Activated B cell treated with CpG ODN at 0.5 μM for 24 hours (primary cell): Measurements from ENCODE around the gene DHRS12. TPM values are rescaled to one million over a fixed set of nuclear protein-coding genes. Genes with fewer than 3 reads are reported as not detected.
A peak's percentile ranks its signal among the peaks of the same experiment; 100 is the strongest.

Experiments used
- ATAC-seq: fragments of 200-7000 bp; cut with Tn5 transposase; one replicate; pipeline ENCODE4 v1.10.0; 2021; ENCODE audit warnings: low read depth, mild to moderate bottlenecking, moderate library complexity
- CTCF ChIA-PET: fragments of 350-600 bp; sonication (Branson Sonifier 250); formaldehyde crosslinking; loops from one replicate; lab custom pipeline; 2021; ENCODE audit warnings: antibody characterized with exemption; lab: Charles Lee
- POLR2A ChIA-PET: fragments of 350-600 bp; sonication (Branson Sonifier 250); formaldehyde crosslinking; loops from one replicate; lab custom pipeline; 2021; ENCODE audit warnings: antibody characterized with exemption; lab: Charles Lee
- DNase-seq: peaks from one replicate; pipeline ENCODE4 v3.0.0; 2022
- H3K27ac Mint-ChIP-seq: one replicate; pipeline ENCODE4 v1.8.0; 2020; ENCODE audit warnings: mixed read lengths
- H3K27me3 Mint-ChIP-seq: one replicate; pipeline ENCODE4 v1.8.0; 2021; ENCODE audit warnings: mixed read lengths
- H3K36me3 Mint-ChIP-seq: one replicate; pipeline ENCODE4 v1.8.0; 2021; ENCODE audit warnings: low read depth, mixed read lengths
- H3K4me1 Mint-ChIP-seq: one replicate; pipeline ENCODE4 v1.8.0; 2021; ENCODE audit warnings: mixed read lengths
- H3K4me3 Mint-ChIP-seq: one replicate; pipeline ENCODE4 v1.8.0; 2020; ENCODE audit warnings: mild to moderate bottlenecking, mixed read lengths
- H3K9me3 Mint-ChIP-seq: one replicate; pipeline ENCODE4 v1.8.0; 2020; ENCODE audit warnings: mixed read lengths
- intact Hi-C: fragments of 100-400 bp; cut with micrococcal nuclease; formaldehyde crosslinking; loops from one replicate; pipeline ENCODE4 v1.15.1; 2024
- total RNA-seq: library from RNA; stranded (reverse); gene quantifications from 2 replicates; pipeline ENCODE4 v1.2.3, GENCODE V29; 2022
- TF ChIP-seq, protein P1 (sequence below): fragments of 200-600 bp; IDR thresholded peaks from one replicate; pipeline ENCODE4 v1.8.0; 2022; ENCODE audit warnings: antibody characterized with exemption, mild to moderate bottlenecking

The DHRS12 gene
- total RNA-seq, 1 donor from 2014 or later, result 14.1 TPM

- Mint-ChIP-seq H3K27me3 (no peaks in the 10 kb centered on the region), H3K4me1 (peaks cover 49% of the 10 kb centered on the region), H3K9me3 (no peaks in the 10 kb centered on the region), H3K4me3 (peak overlapping the region; percentile 92), H3K27ac (peak overlapping the region; percentile 99), H3K36me3 (peaks cover 9% of the 10 kb centered on the region)
- intact Hi-C loops, result loop anchor here (5.0 kb wide), 4 partner anchors 396 to 1864 kb away; partner anchors contain the start of genes FAM124A, SPRYD7 and VPS36
- ChIA-PET POLR2A (interaction anchor here (0.9 to 5.6 kb wide), 3 partner anchors 8 to 349 kb away, joined by 4 to 61 read pairs (median 8); partner anchors contain the start of gene INTS6), CTCF (interaction anchor here (1.0 to 2.1 kb wide), 2 partner anchors 14 to 367 kb away, joined by 4 to 6 read pairs; no protein-coding TSS in a partner anchor)
- TF ChIP-seq, protein P1, sequence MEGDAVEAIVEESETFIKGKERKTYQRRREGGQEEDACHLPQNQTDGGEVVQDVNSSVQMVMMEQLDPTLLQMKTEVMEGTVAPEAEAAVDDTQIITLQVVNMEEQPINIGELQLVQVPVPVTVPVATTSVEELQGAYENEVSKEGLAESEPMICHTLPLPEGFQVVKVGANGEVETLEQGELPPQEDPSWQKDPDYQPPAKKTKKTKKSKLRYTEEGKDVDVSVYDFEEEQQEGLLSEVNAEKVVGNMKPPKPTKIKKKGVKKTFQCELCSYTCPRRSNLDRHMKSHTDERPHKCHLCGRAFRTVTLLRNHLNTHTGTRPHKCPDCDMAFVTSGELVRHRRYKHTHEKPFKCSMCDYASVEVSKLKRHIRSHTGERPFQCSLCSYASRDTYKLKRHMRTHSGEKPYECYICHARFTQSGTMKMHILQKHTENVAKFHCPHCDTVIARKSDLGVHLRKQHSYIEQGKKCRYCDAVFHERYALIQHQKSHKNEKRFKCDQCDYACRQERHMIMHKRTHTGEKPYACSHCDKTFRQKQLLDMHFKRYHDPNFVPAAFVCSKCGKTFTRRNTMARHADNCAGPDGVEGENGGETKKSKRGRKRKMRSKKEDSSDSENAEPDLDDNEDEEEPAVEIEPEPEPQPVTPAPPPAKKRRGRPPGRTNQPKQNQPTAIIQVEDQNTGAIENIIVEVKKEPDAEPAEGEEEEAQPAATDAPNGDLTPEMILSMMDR, result no peak
- no peak for DNase-seq
- no peak for ATAC-seq
These were observed 2.3 kb downstream of the DHRS12 start for GRCh38 chr13:51801631-51802099.

- H3K36me3 Mint-ChIP-seq, result peaks cover 9% of the 10 kb centered on the region
- no peaks in the 10 kb centered on the region for H3K9me3 Mint-ChIP-seq
- DNase-seq, result no peak
- TF ChIP-seq, protein P1, result no peak
- intact Hi-C loops, result loop anchor here (5.0 kb wide), 4 partner anchors 397 to 1863 kb away; partner anchors contain the start of genes FAM124A, SPRYD7 and VPS36
- ChIA-PET POLR2A (interaction anchor here (5.6 kb wide), 1 partner anchor 348 kb away, joined by 61 read pairs; the partner anchor contains the start of gene INTS6), CTCF (interaction anchor here (0.6 to 2.1 kb wide), 4 partner anchors 15 to 514 kb away, joined by 3 to 6 read pairs (median 3); no protein-coding TSS in a partner anchor)
- peaks cover 42% of the 10 kb centered on the region for H3K4me1 Mint-ChIP-seq
- H3K27ac Mint-ChIP-seq, result no peak overlapping the region
- no peak for ATAC-seq
- H3K27me3 Mint-ChIP-seq, result no peaks in the 10 kb centered on the region
- no peak overlapping the region for H3K4me3 Mint-ChIP-seq
These were observed 3.5 kb downstream of the DHRS12 start for GRCh38 chr13:51800486-51800885.

GRCh38 chr13:51799261-51799660 lies 4.7 kb downstream of the DHRS12 start:
- Mint-ChIP-seq H3K4me3 (no peak overlapping the region), H3K36me3 (peaks cover 6% of the 10 kb centered on the region), H3K9me3 (no peaks in the 10 kb centered on the region), H3K27ac (no peak overlapping the region), H3K4me1 (peaks cover 42% of the 10 kb centered on the region), H3K27me3 (no peaks in the 10 kb centered on the region)
- CTCF ChIA-PET, result interaction anchor here (0.9 to 6.0 kb wide), 7 partner anchors 9 to 674 kb away, joined by 3 to 88 read pairs (median 4); no protein-coding TSS in a partner anchor
- ATAC-seq, result no peak
- no peak for DNase-seq
- POLR2A ChIA-PET, result interaction anchor here (0.6 to 5.6 kb wide), 2 partner anchors 8 to 347 kb away, joined by 4 to 61 read pairs; partner anchors contain the start of gene INTS6
- TF ChIP-seq, protein P1, result no peak
- intact Hi-C loops, result no loop called here

DNA sequence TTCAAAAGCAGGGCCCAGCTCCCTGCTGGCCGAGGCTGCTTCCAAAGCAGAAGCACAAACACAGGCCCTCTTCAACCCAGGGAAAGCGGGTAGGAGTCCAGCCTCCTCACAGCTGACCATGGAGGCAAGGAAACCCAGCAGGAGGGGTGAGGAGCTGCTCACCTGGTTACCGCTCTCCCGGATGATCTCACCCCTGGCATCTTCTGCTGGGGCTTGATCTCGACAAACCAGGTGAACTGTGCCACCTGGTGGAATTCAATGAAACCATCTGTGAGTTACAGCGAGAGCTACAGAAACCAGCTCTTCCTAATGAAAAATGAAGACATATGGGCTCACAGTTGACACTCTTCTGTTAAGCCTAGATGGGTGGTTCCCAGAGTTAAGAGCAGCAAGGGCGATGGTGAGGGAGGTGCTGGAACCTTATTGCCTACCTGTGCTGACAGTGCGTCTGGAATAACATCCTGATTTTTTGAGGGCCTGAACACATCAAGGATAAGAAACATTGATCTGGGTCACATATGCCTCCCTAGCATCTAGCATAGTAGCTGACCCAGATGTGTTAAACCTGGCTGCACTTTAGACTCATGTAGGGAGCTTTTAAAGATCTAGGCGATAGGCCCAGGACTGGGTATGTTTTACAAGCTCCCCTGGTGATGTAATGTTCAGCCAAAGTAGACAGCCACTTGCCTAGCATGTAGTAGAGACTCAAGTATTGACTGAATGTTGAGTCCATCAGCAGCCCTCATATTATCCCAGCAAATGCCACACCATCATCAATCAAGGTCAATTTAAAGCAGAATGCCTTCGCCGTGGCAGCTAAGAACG lies 6.1 kb downstream of the DHRS12 start:
- ChIA-PET POLR2A (interaction anchor here (0.6 to 6.2 kb wide), 7 partner anchors 35 to 370 kb away, joined by 3 to 85 read pairs (median 3); partner anchors contain the start of gene INTS6), CTCF (interaction anchor here (0.5 to 6.0 kb wide), 38 partner anchors 11 to 932 kb away, joined by 3 to 88 read pairs (median 4); no protein-coding TSS in a partner anchor)
- no peak overlapping the region for H3K4me3 Mint-ChIP-seq
- no peaks in the 10 kb centered on the region for H3K27me3 Mint-ChIP-seq
- H3K4me1 Mint-ChIP-seq, result peaks cover 47% of the 10 kb centered on the region
- peak; percentile 45 for ATAC-seq
- H3K27ac Mint-ChIP-seq, result no peak overlapping the region
- DNase-seq, result no peak
- peaks cover 3% of the 10 kb centered on the region for H3K36me3 Mint-ChIP-seq
- TF ChIP-seq, protein P1, result no peak
- H3K9me3 Mint-ChIP-seq, result no peaks in the 10 kb centered on the region
- intact Hi-C loops, result loop anchor here (1.0 kb wide), 2 partner anchors 363 to 512 kb away; no protein-coding TSS in a partner anchor
